ENCODE results near the gene ATOSB. TPM values are rescaled to one million over a fixed set of nuclear protein-coding genes. Genes with fewer than 3 reads are reported as not detected.
A peak's percentile ranks its signal among the peaks of the same experiment; 100 is the strongest.

Gene ATOSB
- total and polyA plus RNA-seq, 10 donors: 8.7 to 45.0 (median 33.5) TPM

- no peaks in the 10 kb centered on the region for H3K9me3 ChIP-seq
- no peak for DNase-seq
- peak overlapping the region in 6 of 8 donors; percentile 9 to 96 (median 88) for H3K27ac ChIP-seq
- intact Hi-C loops (cut with DNase I; ENCODE audit: low total_unique reads): no loop called here
- peaks cover 0 to 46% (median 34%) of the 10 kb centered on the region in 6 donors for H3K36me3 ChIP-seq
- no peaks in the 10 kb centered on the region for H3K27me3 ChIP-seq (replicated peaks in 1 of 7)
- peak overlapping the region in 4 of 8 donors; percentile 60 to 81 (median 72) for H3K4me3 ChIP-seq
- TF ChIP-seq POLR2AphosphoS5 (IDR thresholded peaks at IDR 0.05) (peak in 1 of 3 donors; percentile 25), POLR2A (IDR thresholded peaks at IDR 0.05) (no peak)
- WGBS, 5 donors: 39 to 54% (median 42%) methylated on average over 3 of the region's 3 CpGs
- H3K4me1 ChIP-seq: peaks cover 31 to 69% (median 61%) of the 10 kb centered on the region in 6 donors
These were observed 5.3 kb downstream of the ATOSB start for GRCh38 chr9:35110327-35110761.

GRCh38 chr9:35108946-35109575 is 6.6 kb downstream of the ATOSB start:
- TF ChIP-seq CTCF (IDR thresholded peaks at IDR 0.05 in 8 of 11, conservative IDR thresholded peaks at IDR 0.05 in 3 of 11): no peak
- no peak for TF ChIP-seq POLR2A (IDR thresholded peaks at IDR 0.05)
- TF ChIP-seq POLR2AphosphoS5 (IDR thresholded peaks at IDR 0.05): no peak
- Histone ChIP-seq H3K27ac (peak overlapping the region in 2 of 8 donors; percentile 14 to 96), H3K4me3 (no peak overlapping the region), H3K4me1 (peaks cover 25 to 62% (median 49%) of the 10 kb centered on the region in 6 donors), H3K9me3 (no peaks in the 10 kb centered on the region), H3K36me3 (peaks cover 0 to 59% (median 45%) of the 10 kb centered on the region in 6 donors), H3K27me3 (replicated peaks in 1 of 7) (no peaks in the 10 kb centered on the region)
- intact Hi-C loops (cut with DNase I; ENCODE audit: low total_unique reads): no loop called here
- 31 to 62% (median 50%) methylated on average over 7 to 8 of the region's 8 CpGs for WGBS, 5 donors
- DNase-seq: no peak

- no peak for DNase-seq
- intact Hi-C loops (cut with DNase I; ENCODE audit: low total_unique reads): no loop called here
- H3K27me3 ChIP-seq (replicated peaks in 1 of 7): no peaks in the 10 kb centered on the region
- no peak overlapping the region for H3K4me3 ChIP-seq
- 89 to 96% (median 92%) methylated on average over 6 of the region's 6 CpGs for WGBS, 5 donors
- H3K36me3 ChIP-seq: peaks cover 0 to 61% (median 45%) of the 10 kb centered on the region in 6 donors
- H3K27ac ChIP-seq: peak overlapping the region in 1 of 8 donors; percentile 96
- TF ChIP-seq POLR2AphosphoS5 (IDR thresholded peaks at IDR 0.05): no peak
- TF ChIP-seq POLR2A (IDR thresholded peaks at IDR 0.05): no peak
- TF ChIP-seq CTCF (IDR thresholded peaks at IDR 0.05 in 8 of 11, conservative IDR thresholded peaks at IDR 0.05 in 3 of 11): no peak
- H3K9me3 ChIP-seq: no peaks in the 10 kb centered on the region
- H3K4me1 ChIP-seq: peaks cover 22 to 62% (median 49%) of the 10 kb centered on the region in 6 donors
These were observed 7.2 kb downstream of the ATOSB start for GRCh38 chr9:35108461-35108860.

GRCh38 chr9:35107297-35108290 is 8.1 kb downstream of the ATOSB start:
- no peaks in the 10 kb centered on the region for H3K9me3 ChIP-seq
- no peak for TF ChIP-seq POLR2A (IDR thresholded peaks at IDR 0.05)
- TF ChIP-seq CTCF (IDR thresholded peaks at IDR 0.05 in 8 of 11, conservative IDR thresholded peaks at IDR 0.05 in 3 of 11): no peak
- TF ChIP-seq POLR2AphosphoS5 (IDR thresholded peaks at IDR 0.05): peak in 1 of 3 donors; percentile 13
- intact Hi-C loops (cut with DNase I; ENCODE audit: low total_unique reads): no loop called here

More at GRCh38 chr9:35107297-35108290, 8.1 kb downstream of the ATOSB start:
- WGBS, 5 donors: 76 to 86% (median 84%) methylated on average over 13 to 18 of the region's 18 CpGs
- Histone ChIP-seq H3K4me1 (peaks cover 21 to 60% (median 44%) of the 10 kb centered on the region in 6 donors), H3K36me3 (peaks cover 0 to 61% (median 45%) of the 10 kb centered on the region in 6 donors), H3K4me3 (no peak overlapping the region), H3K27me3 (replicated peaks in 1 of 7) (no peaks in the 10 kb centered on the region), H3K27ac (peak overlapping the region in 1 of 8 donors; percentile 2)
- DNase-seq: no peak
